Mucosa of stomach (tissue), 1 donor: ENCODE results near the gene CDH12.
"Not testable (repeated sequence)": the region's sequence is repeated elsewhere in the genome, so short reads cannot be mapped to it uniquely, and the experiment has no call there.

Experiments
- H3K27me3 ChIP-seq: one replicate; pipeline ENCODE4 v1.7.0; 2013; ENCODE audit warnings: mild to moderate bottlenecking, low read length; ENCODE audit not compliant: control insufficient read depth, insufficient read depth
- H3K36me3 ChIP-seq: one replicate; pipeline ENCODE4 v1.7.0; 2013; ENCODE audit warnings: low read length; ENCODE audit not compliant: control insufficient read depth, insufficient read depth
- H3K4me1 ChIP-seq: one replicate; pipeline ENCODE4 v1.7.0; 2013; ENCODE audit warnings: mild to moderate bottlenecking, low read length; ENCODE audit not compliant: control insufficient read depth, insufficient read depth
- H3K4me3 ChIP-seq: one replicate; pipeline ENCODE4 v1.7.0; 2013; ENCODE audit warnings: low read length
- H3K9ac ChIP-seq: one replicate; pipeline ENCODE4 v1.7.0; 2013; ENCODE audit warnings: mild to moderate bottlenecking, low read length, moderate library complexity
- H3K9me3 ChIP-seq: one replicate; pipeline ENCODE4 v1.7.0; 2013; ENCODE audit warnings: mild to moderate bottlenecking, low read length, moderate library complexity; ENCODE audit not compliant: control insufficient read depth
- donor health status: Pancreatic carcinoma.

CDH12 gene

DNA sequence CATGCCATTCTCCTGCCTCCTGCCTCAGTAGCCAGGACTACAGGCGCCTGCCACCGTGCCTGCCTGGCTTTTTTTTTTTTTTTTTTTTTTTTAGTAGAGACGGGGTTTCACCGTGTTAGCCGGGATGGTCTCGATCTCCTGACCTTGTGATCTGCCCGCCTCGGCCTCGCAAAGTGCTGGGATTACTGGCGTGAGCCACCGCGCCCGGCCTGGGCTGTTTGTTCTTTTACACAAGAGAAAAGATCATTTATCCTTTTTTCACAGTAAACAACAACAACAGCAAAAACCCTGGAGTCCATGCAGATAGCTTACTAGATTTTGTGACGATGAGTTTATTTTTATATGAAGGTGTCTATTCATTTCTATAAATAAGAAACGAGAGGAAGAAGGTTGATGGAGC lies 538.1 kb downstream of the CDH12 start:
- not testable (repeated sequence) for H3K9me3 ChIP-seq, H3K4me3 ChIP-seq, H3K36me3 ChIP-seq, H3K27me3 ChIP-seq, H3K9ac ChIP-seq, H3K4me1 ChIP-seq

DNA sequence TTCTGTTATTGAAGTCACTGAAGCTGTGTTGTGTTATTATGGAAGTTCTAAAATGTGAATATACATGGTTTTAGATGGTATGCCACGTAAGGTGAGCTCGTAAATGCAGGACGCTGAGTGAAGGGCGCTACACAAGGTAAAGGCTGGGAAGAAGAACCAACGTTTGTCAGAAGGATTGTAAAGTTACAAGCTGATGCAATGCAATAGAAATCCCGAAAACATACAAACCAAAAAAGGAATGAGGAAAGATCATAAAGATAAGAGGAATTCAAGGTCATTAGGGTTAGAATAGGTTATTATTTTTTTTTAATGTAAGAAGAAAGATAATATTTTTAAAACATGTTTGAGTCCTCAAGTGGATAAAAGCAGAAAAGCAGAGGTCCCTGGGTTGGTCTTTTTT lies 538.6 kb downstream of the CDH12 start:
- Histone ChIP-seq H3K9ac (no peak overlapping the region), H3K4me3 (no peak overlapping the region), H3K9me3 (no peaks in the 10 kb centered on the region), H3K4me1 (no peaks in the 10 kb centered on the region), H3K36me3 (no peaks in the 10 kb centered on the region), H3K27me3 (no peaks in the 10 kb centered on the region)

DNA sequence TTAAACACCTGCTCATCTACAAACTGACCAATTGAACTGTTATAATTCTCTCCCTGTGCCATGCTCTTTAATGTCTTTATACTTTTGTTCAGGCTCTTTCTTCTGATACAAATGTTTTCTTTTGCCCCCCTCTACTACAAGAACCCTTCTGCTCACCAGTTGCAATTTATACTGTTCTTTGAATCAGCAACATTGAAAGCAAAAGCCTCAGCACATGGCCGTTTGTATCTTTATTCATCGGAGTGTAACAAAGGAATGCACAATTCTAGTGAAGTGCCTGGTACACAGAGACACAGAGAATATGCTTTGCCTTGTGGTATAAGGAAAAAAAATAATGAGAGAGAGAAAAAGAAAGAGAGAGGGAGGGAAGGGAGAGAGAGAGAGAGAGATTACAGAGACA lies 547.1 kb downstream of the CDH12 start:
- Histone ChIP-seq H3K9ac (no peak overlapping the region), H3K36me3 (no peaks in the 10 kb centered on the region), H3K4me3 (no peak overlapping the region), H3K27me3 (no peaks in the 10 kb centered on the region), H3K4me1 (no peaks in the 10 kb centered on the region), H3K9me3 (no peaks in the 10 kb centered on the region)

DNA sequence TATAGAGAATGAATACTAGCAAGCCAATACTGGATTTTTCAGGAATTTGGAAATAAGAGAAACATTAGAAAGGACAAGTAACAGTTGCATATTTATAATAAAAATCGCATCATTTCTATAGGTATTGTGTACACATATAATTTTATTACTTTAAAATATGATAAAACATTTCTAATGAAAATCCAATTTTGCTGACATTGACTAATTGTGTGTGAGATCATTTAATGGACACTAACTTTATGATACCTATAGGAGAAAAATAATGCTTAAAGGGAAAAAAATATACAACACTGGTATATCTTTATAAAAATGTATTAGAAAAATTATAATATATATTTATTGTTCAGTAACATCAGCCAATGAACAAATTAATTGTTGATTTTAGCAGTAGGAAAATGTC lies 557.3 kb downstream of the CDH12 start:
- Histone ChIP-seq H3K36me3 (no peaks in the 10 kb centered on the region), H3K4me3 (no peak overlapping the region), H3K9ac (no peak overlapping the region), H3K4me1 (no peaks in the 10 kb centered on the region), H3K9me3 (no peaks in the 10 kb centered on the region), H3K27me3 (no peaks in the 10 kb centered on the region)

DNA sequence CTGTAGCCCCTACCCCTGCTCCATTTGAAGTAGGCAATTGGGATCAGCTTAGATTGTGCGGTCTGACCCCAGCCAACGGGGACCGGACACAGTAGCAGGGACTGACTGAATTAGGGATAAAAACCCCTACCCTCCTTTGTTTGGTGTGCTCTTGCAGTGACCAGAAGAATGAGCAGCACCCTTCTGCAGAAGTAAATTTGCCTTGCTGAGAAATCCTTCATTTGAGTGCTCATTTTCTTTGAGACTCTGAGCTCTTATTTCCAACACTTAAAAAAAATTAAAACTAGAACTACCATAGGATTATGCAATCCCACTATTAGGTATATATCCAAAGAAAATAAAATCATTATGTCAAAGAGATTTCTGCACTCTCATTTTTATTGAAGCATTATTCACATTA lies 560.0 kb downstream of the CDH12 start:
- Histone ChIP-seq H3K27me3 (no peaks in the 10 kb centered on the region), H3K4me3 (no peak overlapping the region), H3K36me3 (no peaks in the 10 kb centered on the region), H3K9ac (no peak overlapping the region), H3K9me3 (no peaks in the 10 kb centered on the region), H3K4me1 (no peaks in the 10 kb centered on the region)

DNA sequence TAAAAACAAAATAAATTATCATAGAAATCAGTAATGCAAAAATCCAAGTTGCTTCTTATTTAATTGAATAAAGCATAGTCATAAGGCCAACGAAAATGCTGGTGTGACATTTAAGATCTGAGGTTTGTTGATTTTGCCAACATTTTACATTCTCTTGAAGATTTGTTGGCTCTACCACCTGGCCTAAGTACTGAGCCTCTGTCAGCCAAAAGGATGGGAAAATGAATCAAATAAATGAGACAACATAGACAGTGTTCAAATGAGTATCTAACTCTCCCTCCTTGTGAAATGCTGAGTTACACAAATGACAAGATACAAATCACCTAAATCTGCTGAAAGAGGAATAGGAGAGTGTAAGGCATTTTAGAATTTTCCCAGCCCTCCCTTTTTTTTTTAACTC lies 575.0 kb downstream of the CDH12 start:
- Histone ChIP-seq H3K36me3 (no peaks in the 10 kb centered on the region), H3K9me3 (no peaks in the 10 kb centered on the region), H3K27me3 (no peaks in the 10 kb centered on the region), H3K4me1 (no peaks in the 10 kb centered on the region), H3K4me3 (no peak overlapping the region), H3K9ac (no peak overlapping the region)

DNA sequence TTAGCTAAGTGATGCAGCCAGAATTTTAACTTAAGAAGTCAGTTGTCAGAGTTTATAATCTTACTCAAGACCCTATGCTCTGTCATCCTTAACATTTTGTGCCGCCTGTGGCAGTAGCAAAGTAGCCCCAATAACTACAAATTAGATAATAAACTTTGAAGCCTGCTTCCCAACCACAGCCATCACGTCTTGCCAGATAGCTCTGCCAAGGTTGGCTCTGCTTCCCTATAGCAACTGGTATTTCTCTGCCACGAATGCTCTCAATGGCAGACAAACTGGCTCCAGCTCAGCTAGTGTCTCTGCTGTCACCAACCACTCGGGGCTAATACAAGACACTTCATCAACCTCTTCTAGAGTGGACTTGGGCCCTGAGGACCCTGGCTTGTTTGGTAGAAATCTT lies 576.1 kb downstream of the CDH12 start:
- no peaks in the 10 kb centered on the region for H3K4me1 ChIP-seq
- no peaks in the 10 kb centered on the region for H3K9me3 ChIP-seq
- H3K9ac ChIP-seq = no peak overlapping the region
- no peaks in the 10 kb centered on the region for H3K27me3 ChIP-seq
- H3K36me3 ChIP-seq = no peaks in the 10 kb centered on the region
- H3K4me3 ChIP-seq = no peak overlapping the region

DNA sequence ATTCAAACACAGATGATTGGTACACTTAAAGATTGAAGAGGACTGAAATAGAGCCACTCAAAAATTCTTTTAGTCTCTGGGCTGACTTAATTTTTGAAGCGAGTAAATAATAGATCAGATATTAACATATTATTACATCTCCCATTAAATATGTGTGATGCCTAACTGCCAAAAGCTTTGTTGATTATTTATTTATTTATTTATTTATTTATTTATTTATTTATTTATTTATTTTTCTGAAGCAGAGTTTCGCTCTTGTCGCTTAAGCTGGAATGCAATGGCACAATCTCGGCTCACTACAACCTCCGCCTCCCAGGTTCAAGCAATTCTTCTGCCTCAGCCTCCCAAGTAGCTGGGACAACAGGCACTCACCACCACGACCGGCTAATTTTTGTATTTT lies 587.3 kb downstream of the CDH12 start:
- not testable (repeated sequence) for H3K9me3 ChIP-seq, H3K4me1 ChIP-seq, H3K27me3 ChIP-seq, H3K36me3 ChIP-seq, H3K9ac ChIP-seq, H3K4me3 ChIP-seq

DNA sequence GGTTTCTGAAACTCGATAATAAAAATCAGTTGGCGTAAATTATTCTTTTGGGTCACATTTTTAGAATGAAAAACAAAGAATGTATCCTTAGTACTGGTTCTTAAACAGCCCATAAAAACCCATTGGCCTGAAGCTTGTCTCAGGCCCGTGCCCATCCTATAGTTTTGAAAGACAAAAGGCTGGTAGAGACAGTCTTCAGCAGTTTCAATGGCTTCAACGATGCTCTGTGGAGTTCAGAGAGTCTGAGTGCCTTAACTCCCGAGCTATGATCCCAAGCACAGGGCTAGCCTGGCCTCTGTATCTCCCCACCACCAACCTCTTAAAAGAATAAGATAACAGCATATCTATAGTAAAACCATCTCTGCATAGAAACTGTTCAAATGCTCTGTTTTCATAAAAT lies 595.0 kb downstream of the CDH12 start:
- no peaks in the 10 kb centered on the region for H3K4me1 ChIP-seq
- no peaks in the 10 kb centered on the region for H3K9me3 ChIP-seq
- H3K4me3 ChIP-seq = no peak overlapping the region
- H3K9ac ChIP-seq = no peak overlapping the region
- H3K36me3 ChIP-seq = no peaks in the 10 kb centered on the region
- H3K27me3 ChIP-seq = no peaks in the 10 kb centered on the region

DNA sequence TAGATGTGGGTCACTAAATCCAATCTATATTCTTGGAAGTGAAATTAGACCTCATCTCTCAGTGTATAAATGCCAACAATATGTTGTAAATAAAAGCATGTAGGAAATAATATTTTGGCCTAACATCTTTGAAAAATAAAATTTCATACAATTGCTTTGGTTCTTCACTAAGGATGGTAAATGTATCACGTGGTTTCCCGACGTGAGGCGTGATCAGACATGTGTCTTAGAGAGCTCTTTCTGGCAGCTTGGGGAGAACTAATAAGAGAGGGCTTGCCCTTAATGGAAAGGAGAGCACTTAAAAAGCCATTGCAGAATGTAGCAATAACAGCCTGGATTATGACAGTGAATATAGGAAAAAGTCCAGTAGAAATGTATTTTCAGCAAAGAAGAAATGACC lies 602.6 kb downstream of the CDH12 start:
- Histone ChIP-seq H3K4me3 (no peak overlapping the region), H3K4me1 (no peaks in the 10 kb centered on the region), H3K36me3 (no peaks in the 10 kb centered on the region), H3K9me3 (no peaks in the 10 kb centered on the region), H3K27me3 (no peaks in the 10 kb centered on the region), H3K9ac (no peak overlapping the region)

DNA sequence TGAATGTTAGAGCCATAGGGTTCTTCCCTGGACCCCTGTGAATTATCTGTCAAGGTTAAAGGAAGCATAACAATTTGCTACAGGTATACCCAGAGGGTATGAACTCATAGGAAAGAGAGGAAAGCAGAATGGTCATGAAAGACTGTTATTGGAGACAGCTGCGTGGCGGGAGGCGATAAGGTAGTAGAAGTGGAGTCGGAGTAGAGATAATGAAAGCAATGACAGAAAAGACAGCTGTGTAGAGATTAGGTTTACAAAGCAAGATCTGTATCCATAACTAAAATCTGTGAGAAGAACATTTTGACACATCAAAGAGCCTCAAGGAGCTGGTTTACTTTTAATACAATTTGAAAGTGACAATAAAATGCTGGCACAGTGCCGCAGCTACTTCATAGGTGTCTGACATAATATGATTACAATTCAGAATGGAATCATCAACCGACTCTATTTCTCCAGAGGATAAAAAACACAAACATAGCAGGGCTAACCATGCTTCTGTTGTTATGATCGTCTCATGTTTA lies 603.9 kb downstream of the CDH12 start:
- H3K9me3 ChIP-seq = no peaks in the 10 kb centered on the region
- no peaks in the 10 kb centered on the region for H3K36me3 ChIP-seq
- no peaks in the 10 kb centered on the region for H3K27me3 ChIP-seq
- no peak overlapping the region for H3K4me3 ChIP-seq
- H3K4me1 ChIP-seq = no peaks in the 10 kb centered on the region
- H3K9ac ChIP-seq = no peak overlapping the region

DNA sequence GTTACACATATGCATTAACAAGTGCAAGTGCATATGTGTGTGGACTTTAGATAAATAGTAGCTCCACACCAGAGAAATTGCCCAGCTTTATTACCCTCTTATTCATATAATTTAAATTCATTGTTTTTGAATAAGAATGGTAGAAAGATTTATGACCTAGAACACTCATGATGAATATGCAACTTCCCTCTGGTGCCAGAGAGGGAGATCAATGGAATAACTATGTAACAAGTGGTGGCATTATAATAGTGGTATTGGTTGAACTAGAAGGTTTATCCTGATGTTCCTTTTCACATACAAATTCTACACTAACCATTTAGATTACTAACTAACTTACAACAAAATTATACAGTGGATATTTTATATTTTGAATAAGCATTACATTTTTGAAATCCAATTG lies 607.4 kb downstream of the CDH12 start:
- H3K9ac ChIP-seq = no peak overlapping the region
- no peaks in the 10 kb centered on the region for H3K27me3 ChIP-seq
- no peak overlapping the region for H3K4me3 ChIP-seq
- H3K36me3 ChIP-seq = no peaks in the 10 kb centered on the region
- H3K9me3 ChIP-seq = no peaks in the 10 kb centered on the region
- H3K4me1 ChIP-seq = no peaks in the 10 kb centered on the region

DNA sequence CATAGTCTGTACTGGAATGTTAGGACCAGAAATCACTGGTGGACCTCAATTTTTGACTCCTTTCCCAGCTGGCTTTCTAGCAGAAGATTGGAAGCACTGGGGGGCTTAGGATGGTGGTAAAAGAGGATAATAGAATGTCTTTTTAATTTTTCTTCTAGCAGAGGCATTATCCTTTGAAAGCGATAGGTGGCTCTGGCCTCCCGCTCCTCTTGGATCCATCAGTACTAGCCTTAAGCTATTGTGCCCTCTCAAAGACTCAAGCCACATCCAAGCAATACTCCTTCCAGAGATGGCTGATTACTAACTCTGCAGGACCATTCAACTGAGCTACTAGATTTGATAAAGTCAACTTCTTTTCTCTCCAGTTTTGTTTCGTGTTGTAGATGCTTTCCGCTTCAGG lies 610.6 kb downstream of the CDH12 start:
- Histone ChIP-seq H3K9me3 (no peaks in the 10 kb centered on the region), H3K4me3 (no peak overlapping the region), H3K36me3 (no peaks in the 10 kb centered on the region), H3K4me1 (no peaks in the 10 kb centered on the region), H3K27me3 (no peaks in the 10 kb centered on the region), H3K9ac (no peak overlapping the region)
